Skeletal muscle tissue (tissue), 1 donor: ENCODE data around the gene ANKRD36B. TPM values are rescaled to one million over a fixed set of nuclear protein-coding genes. Genes with fewer than 3 reads are reported as not detected.

Experiments used
- total RNA-seq: library from RNA; depleted of rRNA; stranded (reverse); fragments of >200 nt; gene quantifications from one replicate; pipeline ENCODE4 v1.2.3, GENCODE V29; 2014

ANKRD36B gene
- total RNA-seq, 1 donor from 2014 or later, result 43.3 TPM

Other genes starting within 250 kb of the ANKRD36B start
- gene COX5B, start 56.2 kb upstream of the ANKRD36B start, total RNA-seq, result 669 TPM
- gene ACTR1B, start 74.2 kb upstream of the ANKRD36B start, total RNA-seq, result 30.3 TPM
- gene C2orf92, start 79.8 kb upstream of the ANKRD36B start, total RNA-seq, result 4.7 TPM
- gene ZAP70, start 123.7 kb upstream of the ANKRD36B start, total RNA-seq, result 3.1 TPM